A549 (cell line): ENCODE data around the gene PCSK5. TPM values are rescaled to one million over a fixed set of nuclear protein-coding genes. Genes with fewer than 3 reads are reported as not detected.

ENCODE experiments used
- ATAC-seq, 2 experiments: fragments of 200-7000 bp in 1 of 2; fragments of >200 bp in 1 of 2; cut with Nextera tagmentation in 1 of 2; cut with Tn5 transposase in 1 of 2; 3 replicates each; pipeline versions ENCODE4 v1.8.0 to v1.9.1; 2018 to 2020; ENCODE audit warnings: mild to moderate bottlenecking in 1 of 2, moderate library complexity in 1 of 2
- CTCF ChIA-PET: fragments of 300-600 bp; sonication (Branson Sonifier 250); formaldehyde crosslinking; extraction: SDS; loops from one replicate; lab custom pipeline; 2021; ENCODE audit warnings: antibody characterized with exemption, inconsistent platforms; lab: Yijun Ruan, JAX
- POLR2A ChIA-PET: fragments of 350-600 bp; formaldehyde crosslinking; extraction: SDS; loops from one replicate; lab custom pipeline; 2021; ENCODE audit warnings: antibody characterized with exemption, inconsistent platforms; lab: Yijun Ruan, JAX
- DNase-seq, 2 experiments: peaks; one replicate each; pipeline versions ENCODE4 v3.0.0 to v3.0.0-alpha.2; 2011 to 2016; ENCODE audit warnings: low read depth in 1 of 2, low spot score in 1 of 2
- FAIRE-seq: peaks from 2 replicates; lab custom pipeline; 2011; peaks lifted over from hg19 to GRCh38; lab: Jason Lieb, UNC
- H3K27ac ChIP-seq, 2 experiments: fragments of >200 bp; sonication (Bioruptor Twin); formaldehyde crosslinking; 3 replicates each; pipeline ENCODE4 v1.5.1; 2016 to 2017
- H3K4me1 ChIP-seq: fragments of >200 bp; sonication (Bioruptor Twin); formaldehyde crosslinking; 3 replicates; pipeline ENCODE4 v1.6.1; 2016
- H3K4me2 ChIP-seq: fragments of >200 bp; sonication (Bioruptor Twin); formaldehyde crosslinking; 3 replicates; pipeline ENCODE4 v1.6.1; 2016
- H3K4me3 ChIP-seq: fragments of >200 bp; sonication (Bioruptor Twin); formaldehyde crosslinking; 3 replicates; pipeline ENCODE4 v1.5.1; 2016
- H3K9me3 ChIP-seq: fragments of >200 bp; sonication (Bioruptor Twin); formaldehyde crosslinking; 3 replicates; pipeline ENCODE4 v1.6.1; 2016
- CBX2 ChIP-seq: fragments of 200-600 bp; sonication (generic); IDR thresholded peaks from 2 replicates; pipeline ENCODE4 v1.6.1; 2016; ENCODE audit warnings: low read depth, mild to moderate bottlenecking, borderline replicate concordance
- CEBPB ChIP-seq, 2 experiments: fragments of >200 bp in 1 of 2; sonication (Bioruptor Twin) in 1 of 2; formaldehyde crosslinking in 1 of 2; IDR thresholded peaks; 2 replicates each; pipeline ENCODE4 v1.6.1; 2012 to 2016
- CHD4 ChIP-seq: fragments of 200-600 bp; sonication (generic); IDR thresholded peaks from 2 replicates; pipeline ENCODE4 v1.6.1; 2016; ENCODE audit warnings: antibody characterized with exemption, mild to moderate bottlenecking, borderline replicate concordance
- EHMT2 ChIP-seq: fragments of 200-600 bp; sonication (generic); IDR thresholded peaks from 2 replicates; pipeline ENCODE4 v1.6.1; 2016; ENCODE audit warnings: antibody characterized with exemption, low read depth, mild to moderate bottlenecking, moderate library complexity
- EP300 ChIP-seq, 2 experiments: fragments of >200 bp; sonication (Bioruptor Twin); formaldehyde crosslinking; IDR thresholded peaks; 2 replicates in 1 of 2; 3 replicates in 1 of 2; pipeline ENCODE4 v1.6.1; 2016 to 2017
- ESRRA ChIP-seq: fragments of 150-350 bp; IDR thresholded peaks from 2 replicates; pipeline ENCODE4 v1.6.1; 2014; ENCODE audit warnings: mild to moderate bottlenecking, low read length, borderline replicate concordance
- FOSL2 ChIP-seq, 2 experiments: fragments of 450-650 bp in 1 of 2; fragments of >200 bp in 1 of 2; sonication (Bioruptor Twin) in 1 of 2; formaldehyde crosslinking; IDR thresholded peaks; 2 replicates each; pipeline versions ENCODE4 v1.5.0 to v1.6.1; 2016 to 2020; ENCODE audit warnings: mild to moderate bottlenecking in 1 of 2, moderate library complexity in 1 of 2
- GATA3 ChIP-seq: IDR thresholded peaks from 2 replicates; pipeline ENCODE4 v1.6.1; 2012; ENCODE audit warnings: borderline replicate concordance
- HEYL ChIP-seq: fragments of 250-450 bp; sonication (Bioruptor Pico); IDR thresholded peaks from 2 replicates; pipeline ENCODE4 v1.8.0; 2021; ENCODE audit warnings: mild to moderate bottlenecking, moderate library complexity
- HOXA7 ChIP-seq: fragments of 250-450 bp; sonication (Bioruptor Pico); IDR thresholded peaks from 2 replicates; pipeline ENCODE4 v1.5.0; 2020; ENCODE audit warnings: mild to moderate bottlenecking, moderate library complexity
- JUNB ChIP-seq: fragments of >200 bp; sonication (Bioruptor Twin); formaldehyde crosslinking; IDR thresholded peaks from 2 replicates; pipeline ENCODE4 v1.6.1; 2016
- KDM1A ChIP-seq: fragments of 200-600 bp; sonication (generic); IDR thresholded peaks from 2 replicates; pipeline ENCODE4 v1.6.1; 2016; ENCODE audit warnings: low read depth, mild to moderate bottlenecking
- MAZ ChIP-seq: fragments of 150-350 bp; IDR thresholded peaks from 2 replicates; pipeline ENCODE4 v1.6.1; 2014; ENCODE audit warnings: antibody characterized with exemption, low read depth, low read length, borderline replicate concordance
- MYC ChIP-seq: IDR thresholded peaks from 2 replicates; pipeline ENCODE4 v1.6.1; 2012; ENCODE audit warnings: mild to moderate bottlenecking, inconsistent platforms, low read length, improper control_type of control experiment, borderline replicate concordance
- NFE2L2 ChIP-seq: fragments of 150-350 bp; conservative IDR thresholded peaks from 2 replicates; pipeline ENCODE4 v1.6.1; 2014; ENCODE audit warnings: low read length
- NPAS2 ChIP-seq: fragments of 250-450 bp; sonication (Bioruptor Pico); IDR thresholded peaks from 2 replicates; pipeline ENCODE4 v1.8.0; 2022; ENCODE audit warnings: mild to moderate bottlenecking, moderate library complexity, borderline replicate concordance
- POLR2A ChIP-seq: IDR thresholded peaks from 2 replicates; pipeline ENCODE4 v1.6.1; 2012; ENCODE audit warnings: mild to moderate bottlenecking, low read length
- RAD21 ChIP-seq, 2 experiments: fragments of >200 bp in 1 of 2; sonication (Bioruptor Twin) in 1 of 2; formaldehyde crosslinking in 1 of 2; IDR thresholded peaks in 1 of 2; conservative IDR thresholded peaks in 1 of 2; 2 replicates in 1 of 2; 3 replicates in 1 of 2; pipeline ENCODE4 v1.6.1; 2012 to 2018; ENCODE audit warnings: inconsistent platforms in 1 of 2
- RARB ChIP-seq: fragments of 250-450 bp; sonication (Bioruptor Pico); IDR thresholded peaks from 2 replicates; pipeline ENCODE4 v1.8.0; 2021; ENCODE audit warnings: mild to moderate bottlenecking, moderate library complexity
- TFCP2L1 ChIP-seq: fragments of 250-450 bp; sonication (Bioruptor Pico); IDR thresholded peaks from 2 replicates; pipeline ENCODE4 v1.5.0; 2021; ENCODE audit warnings: mild to moderate bottlenecking
- TP53 ChIP-seq: fragments of 250-450 bp; sonication (Bioruptor Pico); IDR thresholded peaks from 2 replicates; pipeline ENCODE4 v1.5.0; 2021; ENCODE audit warnings: mild to moderate bottlenecking, moderate library complexity
- WGBS: methylation state at CpG from one replicate; pipeline ENCODE4 v1.1.6; 2017; ENCODE audit errors: missing lambda C conversion rate; 5-methylcytosine and 5-hydroxymethylcytosine counted together
- polyA plus RNA-seq, 4 experiments: library from polyadenylated mRNA; depleted of rRNA in 3 of 4; stranded (reverse); fragments of >200 nt; fragmentation: RNase III in 1 of 4; extraction: RNeasy Plus Mini Kit Qiagen cat#74134 plus additional on column Dnase treatment in 1 of 4; gene quantifications; 2 replicates in 3 of 4; 3 replicates in 1 of 4; pipeline ENCODE4 v1.2.3, GENCODE V29; 2011 to 2017
- TF ChIP-seq, protein P1 (sequence below): fragments of 250-450 bp; sonication (Bioruptor Pico); IDR thresholded peaks from 2 replicates; pipeline ENCODE4 v1.5.0; 2021; ENCODE audit warnings: mild to moderate bottlenecking, moderate library complexity, borderline replicate concordance
- TF ChIP-seq, protein P2 (sequence below): fragments of 250-450 bp; sonication (Bioruptor Pico); IDR thresholded peaks from 2 replicates; pipeline ENCODE4 v1.5.0; 2020; ENCODE audit warnings: low read depth, mild to moderate bottlenecking, moderate library complexity
- TF ChIP-seq, protein P3 (sequence below): IDR thresholded peaks from 2 replicates; pipeline ENCODE4 v1.6.1; 2012; ENCODE audit warnings: low read depth, borderline replicate concordance
- TF ChIP-seq, protein P4 (sequence below): IDR thresholded peaks from 2 replicates; pipeline ENCODE4 v1.6.1; 2012
- TF ChIP-seq, protein P5 (sequence below): fragments of >200 bp; sonication (Bioruptor Twin); formaldehyde crosslinking; IDR thresholded peaks from 2 replicates; pipeline ENCODE4 v1.6.1; 2016
- TF ChIP-seq, protein P6 (sequence below): fragments of >200 bp; sonication (Bioruptor Twin); formaldehyde crosslinking; IDR thresholded peaks from 3 replicates; pipeline ENCODE4 v1.6.1; 2016

PCSK5 gene
- polyA plus RNA-seq, 2 of the 4 experiments (the other 2 are of a cell fraction) = 1.3 to 6.7 TPM

DNA sequence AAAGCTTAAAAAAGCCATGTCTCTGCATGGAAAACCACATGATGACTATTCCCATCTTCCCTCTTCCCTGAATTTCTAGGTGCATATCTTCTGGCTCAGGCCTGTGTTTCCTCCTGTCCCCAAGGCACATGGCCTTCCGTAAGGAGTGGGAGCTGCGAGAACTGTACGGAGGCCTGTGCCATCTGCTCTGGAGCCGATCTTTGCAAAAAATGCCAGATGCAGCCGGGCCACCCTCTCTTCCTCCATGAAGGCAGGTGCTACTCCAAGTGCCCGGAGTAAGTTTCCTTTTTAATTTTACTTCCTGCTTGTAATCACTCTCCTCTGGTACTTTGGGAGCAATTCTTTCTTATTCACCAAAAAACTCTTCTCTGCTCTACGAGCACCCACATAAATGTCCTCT lies 420.1 kb downstream of the PCSK5 start (continued):
- TF ChIP-seq NPAS2 = no peak
- no peak for TF ChIP-seq EHMT2
- no peak for TF ChIP-seq POLR2A
- TF ChIP-seq, protein P1, sequence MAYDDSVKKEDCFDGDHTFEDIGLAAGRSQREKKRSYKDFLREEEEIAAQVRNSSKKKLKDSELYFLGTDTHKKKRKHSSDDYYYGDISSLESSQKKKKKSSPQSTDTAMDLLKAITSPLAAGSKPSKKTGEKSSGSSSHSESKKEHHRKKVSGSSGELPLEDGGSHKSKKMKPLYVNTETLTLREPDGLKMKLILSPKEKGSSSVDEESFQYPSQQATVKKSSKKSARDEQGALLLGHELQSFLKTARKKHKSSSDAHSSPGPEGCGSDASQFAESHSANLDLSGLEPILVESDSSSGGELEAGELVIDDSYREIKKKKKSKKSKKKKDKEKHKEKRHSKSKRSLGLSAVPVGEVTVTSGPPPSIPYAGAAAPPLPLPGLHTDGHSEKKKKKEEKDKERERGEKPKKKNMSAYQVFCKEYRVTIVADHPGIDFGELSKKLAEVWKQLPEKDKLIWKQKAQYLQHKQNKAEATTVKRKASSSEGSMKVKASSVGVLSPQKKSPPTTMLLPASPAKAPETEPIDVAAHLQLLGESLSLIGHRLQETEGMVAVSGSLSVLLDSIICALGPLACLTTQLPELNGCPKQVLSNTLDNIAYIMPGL (CRISPR knock-in tag) = no peak
- TF ChIP-seq MAZ = no peak
- TF ChIP-seq CHD4 = no peak

DNA sequence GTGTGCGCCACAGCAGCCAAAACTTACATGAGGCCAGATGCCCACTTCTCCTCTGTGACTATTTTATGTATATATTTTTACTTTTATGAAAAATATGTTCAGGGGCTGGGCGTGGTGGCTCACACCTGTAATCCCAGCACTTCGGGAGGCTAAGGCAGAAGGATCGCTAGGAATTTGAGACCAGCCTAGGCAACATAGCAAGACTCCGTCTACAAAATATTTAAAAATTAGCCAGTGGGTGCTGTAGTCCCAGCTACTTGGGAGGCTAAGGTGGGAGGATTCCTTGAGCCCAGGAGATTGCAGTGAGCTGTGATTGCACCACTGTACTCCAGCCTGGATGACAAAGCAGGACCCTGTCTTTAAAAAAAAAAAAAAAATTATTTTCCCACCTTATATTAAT lies 420.5 kb downstream of the PCSK5 start:
- POLR2A ChIA-PET = no interaction called here
- WGBS = 72% methylated on average over 5 of the region's 5 CpGs
- Histone ChIP-seq H3K27ac (peak overlapping the region in 1 of 2 experiments; percentile 1; a peak in 1 of 6 replicates), H3K4me2 (no peak overlapping the region), H3K9me3 (no peaks in the 10 kb centered on the region), H3K4me3 (no peak overlapping the region), H3K4me1 (no peaks in the 10 kb centered on the region)
- ATAC-seq (no peak), DNase-seq (no peak), FAIRE-seq (no peak)
- TF ChIP-seq TFCP2L1 (CRISPR knock-in tag) = no peak
- TF ChIP-seq, protein P2, sequence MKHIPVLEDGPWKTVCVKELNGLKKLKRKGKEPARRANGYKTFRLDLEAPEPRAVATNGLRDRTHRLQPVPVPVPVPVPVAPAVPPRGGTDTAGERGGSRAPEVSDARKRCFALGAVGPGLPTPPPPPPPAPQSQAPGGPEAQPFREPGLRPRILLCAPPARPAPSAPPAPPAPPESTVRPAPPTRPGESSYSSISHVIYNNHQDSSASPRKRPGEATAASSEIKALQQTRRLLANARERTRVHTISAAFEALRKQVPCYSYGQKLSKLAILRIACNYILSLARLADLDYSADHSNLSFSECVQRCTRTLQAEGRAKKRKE (CRISPR knock-in tag) = no peak
- no peak for TF ChIP-seq CBX2
- TF ChIP-seq JUNB = no peak
- no peak for TF ChIP-seq FOSL2 (IDR thresholded peaks at IDR 0.05)
- no peak for TF ChIP-seq FOSL2 (CRISPR knock-in tag; IDR thresholded peaks at IDR 0.05)
- TF ChIP-seq HEYL = no peak
- TF ChIP-seq TP53 (CRISPR knock-in tag) = no peak
- no peak for TF ChIP-seq EHMT2
- TF ChIP-seq HOXA7 (CRISPR knock-in tag) = no peak
- TF ChIP-seq MYC = no peak
- TF ChIP-seq ESRRA = no peak
- no peak for TF ChIP-seq NFE2L2
- TF ChIP-seq, protein P3, sequence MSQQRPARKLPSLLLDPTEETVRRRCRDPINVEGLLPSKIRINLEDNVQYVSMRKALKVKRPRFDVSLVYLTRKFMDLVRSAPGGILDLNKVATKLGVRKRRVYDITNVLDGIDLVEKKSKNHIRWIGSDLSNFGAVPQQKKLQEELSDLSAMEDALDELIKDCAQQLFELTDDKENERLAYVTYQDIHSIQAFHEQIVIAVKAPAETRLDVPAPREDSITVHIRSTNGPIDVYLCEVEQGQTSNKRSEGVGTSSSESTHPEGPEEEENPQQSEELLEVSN = no peak
- TF ChIP-seq, protein P4, sequence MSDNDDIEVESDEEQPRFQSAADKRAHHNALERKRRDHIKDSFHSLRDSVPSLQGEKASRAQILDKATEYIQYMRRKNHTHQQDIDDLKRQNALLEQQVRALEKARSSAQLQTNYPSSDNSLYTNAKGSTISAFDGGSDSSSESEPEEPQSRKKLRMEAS = no peak
- no peak for TF ChIP-seq CEBPB (IDR thresholded peaks at IDR 0.05)
- TF ChIP-seq, protein P1 (CRISPR knock-in tag) = no peak
- CTCF ChIA-PET = interaction anchor here (0.6 to 6.3 kb wide), 2 partner anchors 8 to 1163 kb away, joined by 3 to 40 read pairs; no protein-coding TSS in a partner anchor

DNA sequence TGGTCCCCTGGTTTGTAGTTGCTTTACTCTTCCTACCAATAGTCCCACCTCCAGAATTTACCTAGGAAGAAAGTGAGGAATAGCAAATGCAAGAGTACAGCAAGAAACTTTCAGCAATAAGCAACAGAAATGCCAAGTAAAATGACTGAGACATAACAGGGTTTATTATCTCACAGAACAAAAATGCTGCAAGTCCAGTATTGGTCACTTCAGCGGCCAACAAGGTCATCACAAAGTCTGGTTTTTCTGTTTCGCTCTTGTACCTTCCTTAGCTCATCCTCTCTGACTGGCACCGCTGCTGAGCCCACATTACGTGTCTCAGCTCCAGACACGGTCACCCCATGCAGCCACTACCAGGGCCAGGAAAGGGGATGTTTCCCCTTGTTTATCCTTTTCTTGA lies 421.1 kb downstream of the PCSK5 start:
- Histone ChIP-seq H3K27ac (no peak overlapping the region), H3K4me2 (no peak overlapping the region), H3K9me3 (no peaks in the 10 kb centered on the region), H3K4me3 (no peak overlapping the region), H3K4me1 (no peaks in the 10 kb centered on the region)
- FAIRE-seq (no peak), DNase-seq (no peak), ATAC-seq (no peak)
- TF ChIP-seq GATA3 (no peak), EP300 (IDR thresholded peaks at IDR 0.05) (no peak), RAD21 (conservative IDR thresholded peaks at IDR 0.05 in 1 of 2, IDR thresholded peaks at IDR 0.05 in 1 of 2) (no peak), RARB (CRISPR knock-in tag) (no peak), KDM1A (no peak)
- TF ChIP-seq, protein P5, sequence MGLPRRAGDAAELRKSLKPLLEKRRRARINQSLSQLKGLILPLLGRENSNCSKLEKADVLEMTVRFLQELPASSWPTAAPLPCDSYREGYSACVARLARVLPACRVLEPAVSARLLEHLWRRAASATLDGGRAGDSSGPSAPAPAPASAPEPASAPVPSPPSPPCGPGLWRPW = no peak
- TF ChIP-seq, protein P6, sequence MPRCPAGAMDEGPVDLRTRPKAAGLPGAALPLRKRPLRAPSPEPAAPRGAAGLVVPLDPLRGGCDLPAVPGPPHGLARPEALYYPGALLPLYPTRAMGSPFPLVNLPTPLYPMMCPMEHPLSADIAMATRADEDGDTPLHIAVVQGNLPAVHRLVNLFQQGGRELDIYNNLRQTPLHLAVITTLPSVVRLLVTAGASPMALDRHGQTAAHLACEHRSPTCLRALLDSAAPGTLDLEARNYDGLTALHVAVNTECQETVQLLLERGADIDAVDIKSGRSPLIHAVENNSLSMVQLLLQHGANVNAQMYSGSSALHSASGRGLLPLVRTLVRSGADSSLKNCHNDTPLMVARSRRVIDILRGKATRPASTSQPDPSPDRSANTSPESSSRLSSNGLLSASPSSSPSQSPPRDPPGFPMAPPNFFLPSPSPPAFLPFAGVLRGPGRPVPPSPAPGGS = no peak
- TF ChIP-seq, protein P3 = no peak
- WGBS = 89% methylated on average over 5 of the region's 5 CpGs
- ChIA-PET CTCF (interaction anchor here (0.6 to 6.3 kb wide), 2 partner anchors 9 to 1162 kb away, joined by 3 to 40 read pairs; no protein-coding TSS in a partner anchor), POLR2A (no interaction called here)
